Dermis microvascular lymphatic vessel endothelial cell (primary cell): Measurements from ENCODE around the gene MRPS25. TPM values are rescaled to one million over a fixed set of nuclear protein-coding genes. Genes with fewer than 3 reads are reported as not detected.
A peak's percentile ranks its signal among the peaks of the same experiment; 100 is the strongest.

Experiments used
- DNase-seq, 2 donors: peaks; one replicate each; pipeline versions ENCODE4 v3.0.0 to v3.0.0-alpha.2; 2010; ENCODE audit warnings: low read depth in 2 of 2
- total RNA-seq: library from RNA; depleted of rRNA; stranded (reverse); fragments of >200 nt; gene quantifications from 2 replicates; pipeline ENCODE4 v1.2.1, GENCODE V29; 2014

Gene MRPS25
- total RNA-seq = 21.6 and 23.4 TPM in 2 replicates

GRCh38 chr3:15064835-15065549 is at the start of gene MRPS25:
Gene MRPS25, minus strand, starts transcription at chr3:15065315. Its CDS starts 121 bp downstream, at chr3:15065194.
- peak; percentile 83 to 94 for DNase-seq

DNA sequence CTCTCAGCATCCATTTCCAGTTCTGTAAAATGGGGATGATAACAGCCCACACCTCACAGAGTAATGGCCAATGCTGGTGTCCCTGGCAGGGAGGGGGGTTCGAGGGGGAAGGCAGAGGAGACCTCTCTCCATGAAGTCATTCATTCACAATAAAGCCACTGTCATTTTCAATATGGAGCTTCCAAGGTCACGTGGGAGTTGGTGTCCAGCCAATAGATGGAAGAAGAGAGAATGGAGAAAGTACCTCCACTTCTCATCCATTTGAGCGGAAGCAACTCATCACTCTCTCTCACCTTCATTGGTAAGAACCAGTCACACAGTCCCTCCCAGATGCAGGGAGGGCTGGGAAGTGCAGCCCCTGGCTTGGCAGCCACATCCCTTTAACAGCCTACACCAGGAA is 48.8 kb upstream of the MRPS25 start:
- no peak for DNase-seq

GRCh38 chr3:15113471-15113870 is 48.4 kb upstream of the MRPS25 start:
- no peak for DNase-seq

- DNase-seq = no peak
Measured at GRCh38 chr3:15112011-15112410, 46.9 kb upstream of the MRPS25 start.

GRCh38 chr3:15110206-15110605 is 45.1 kb upstream of the MRPS25 start:
- DNase-seq = no peak

GRCh38 chr3:15108869-15109268 is 43.8 kb upstream of the MRPS25 start:
- DNase-seq = no peak

DNA sequence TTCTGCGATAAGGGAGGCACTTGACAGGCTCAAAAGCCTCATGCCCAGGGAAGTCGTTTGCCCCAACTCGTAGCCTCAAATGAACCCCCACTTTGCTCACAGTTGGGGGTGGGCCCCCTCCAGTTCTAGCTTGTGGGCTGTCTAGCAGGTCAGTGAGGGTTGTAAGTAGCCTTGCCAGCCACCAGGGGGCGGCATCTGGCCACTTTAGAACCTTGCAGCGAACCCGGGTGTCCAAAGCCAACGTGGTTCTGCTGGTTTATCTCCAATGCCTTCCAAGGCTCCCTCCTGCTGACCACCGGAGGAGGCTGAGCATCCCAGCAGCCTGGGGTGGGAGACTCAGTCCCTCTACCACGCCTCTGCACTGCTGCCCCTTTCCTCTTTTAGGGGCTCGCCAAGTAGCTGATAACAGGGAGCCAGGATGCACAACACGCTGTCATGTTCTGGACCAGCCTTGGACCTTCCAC is 43.0 kb upstream of the MRPS25 start:
- peak; percentile 41 to 73 for DNase-seq

DNA sequence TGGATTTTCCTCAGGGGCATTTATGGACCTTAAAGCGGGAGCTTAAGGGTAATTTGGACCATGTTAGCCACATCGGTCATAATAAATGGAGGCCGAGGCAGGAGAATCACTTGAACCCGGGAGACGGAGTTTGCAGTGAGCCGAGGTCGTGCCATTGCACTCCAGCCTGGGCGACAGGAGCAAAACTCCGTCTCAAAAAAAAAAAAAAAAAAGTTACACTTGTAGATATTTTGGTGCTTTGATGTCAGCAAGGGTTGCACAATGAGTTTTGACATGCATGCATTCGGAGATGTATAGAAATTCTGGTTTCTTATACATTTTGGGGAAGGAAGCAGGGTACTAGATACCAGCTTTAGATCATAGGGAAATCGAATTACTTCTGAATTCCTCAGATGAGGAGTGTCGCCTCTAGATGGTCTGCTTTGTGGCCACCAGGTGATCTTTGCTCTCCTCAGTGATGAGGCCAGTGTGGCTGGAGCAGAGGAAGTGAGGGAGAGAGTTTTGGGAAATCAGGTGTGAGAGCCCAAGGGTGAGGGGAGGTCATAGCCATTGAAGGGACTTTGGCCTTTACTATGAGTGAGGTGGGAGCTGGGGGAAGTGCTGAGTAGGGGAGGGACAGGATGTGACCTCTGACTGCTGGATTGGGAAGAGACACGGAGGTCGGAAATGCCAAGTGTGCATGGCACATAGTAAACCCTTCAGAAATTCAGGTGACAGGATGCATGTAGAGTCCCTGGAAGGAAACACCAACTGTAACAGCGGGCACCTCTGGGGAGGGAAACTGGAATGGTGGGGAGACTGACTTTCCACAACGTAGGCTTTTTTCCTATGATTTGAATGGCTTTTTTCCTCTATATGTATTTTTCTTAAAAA is 42.2 kb upstream of the MRPS25 start:
- DNase-seq = peak in 1 of 2 donors; percentile 11

GRCh38 chr3:15102836-15103235 is 37.7 kb upstream of the MRPS25 start:
- no peak for DNase-seq

- no peak for DNase-seq
Measured at GRCh38 chr3:15102256-15102655, 37.1 kb upstream of the MRPS25 start.

- DNase-seq = no peak
Measured at GRCh38 chr3:15099364-15100098, 34.4 kb upstream of the MRPS25 start.

DNA sequence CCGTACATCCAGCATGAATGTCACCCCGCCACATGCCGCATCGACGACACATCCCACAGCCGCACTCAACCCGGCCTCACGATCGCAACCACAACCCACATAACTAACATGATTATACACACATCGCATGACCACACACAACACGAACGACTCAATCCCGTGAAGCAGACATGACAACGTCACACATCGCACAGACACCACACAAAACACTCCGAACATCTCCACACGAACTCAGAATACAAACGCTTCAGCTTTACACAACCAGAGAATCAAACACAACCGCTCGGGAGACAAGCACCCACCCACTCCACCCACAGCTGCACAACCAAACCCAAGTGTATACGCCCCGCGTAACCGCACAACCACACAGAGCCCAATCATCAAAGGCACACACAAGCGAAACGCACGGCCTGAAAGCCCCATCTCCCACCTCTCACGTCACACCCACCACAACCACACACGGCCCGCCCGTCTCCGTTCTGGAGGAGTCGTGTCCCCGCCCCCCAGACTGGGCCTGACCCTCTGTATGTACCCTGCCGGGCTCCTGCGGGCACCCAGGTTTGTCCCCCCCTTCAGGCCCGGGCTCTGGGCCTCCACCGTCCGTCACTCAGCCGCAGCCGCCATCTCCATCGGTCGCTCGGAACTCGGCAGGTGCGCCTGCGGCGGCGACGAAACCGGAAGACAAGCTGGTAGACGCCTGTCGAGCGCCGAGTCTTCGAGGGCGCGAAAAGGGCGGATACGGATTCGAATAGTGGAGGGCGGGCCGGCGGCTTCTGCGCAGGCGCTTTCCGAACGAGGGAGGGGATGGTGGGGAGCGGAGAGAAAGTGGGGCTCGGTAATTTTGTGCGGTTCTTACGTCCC is 33.6 kb upstream of the MRPS25 start, which contains the start of gene RBSN:
Gene RBSN (minus strand): TSS at position 646 of the 861 bp plus-strand sequence. CDS start 3,028 bp downstream, outside the sequence.
- DNase-seq = peak; percentile 86 to 95

GRCh38 chr3:15097891-15098290 is 32.8 kb upstream of the MRPS25 start:
- no peak for DNase-seq

DNA sequence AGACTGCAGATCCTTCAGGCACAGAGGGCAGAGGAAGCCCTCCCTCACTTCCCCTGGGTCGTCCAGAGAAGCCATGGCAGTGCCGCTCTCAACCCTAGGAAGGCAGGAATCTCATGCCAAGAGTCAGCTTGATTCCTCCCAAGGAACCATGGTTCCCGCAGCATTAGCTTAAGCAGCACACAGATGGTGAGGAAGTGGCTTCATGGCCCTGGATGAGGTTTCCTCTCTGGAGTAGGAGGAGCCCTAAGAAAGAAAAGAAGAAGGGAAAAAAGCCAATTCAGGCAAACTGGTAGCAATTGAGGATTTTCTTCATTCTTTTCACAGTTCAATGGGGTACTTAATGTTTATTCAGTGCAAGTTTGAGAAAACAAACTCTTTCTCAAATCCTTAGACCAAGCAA is 30.9 kb upstream of the MRPS25 start:
- DNase-seq = no peak

DNA sequence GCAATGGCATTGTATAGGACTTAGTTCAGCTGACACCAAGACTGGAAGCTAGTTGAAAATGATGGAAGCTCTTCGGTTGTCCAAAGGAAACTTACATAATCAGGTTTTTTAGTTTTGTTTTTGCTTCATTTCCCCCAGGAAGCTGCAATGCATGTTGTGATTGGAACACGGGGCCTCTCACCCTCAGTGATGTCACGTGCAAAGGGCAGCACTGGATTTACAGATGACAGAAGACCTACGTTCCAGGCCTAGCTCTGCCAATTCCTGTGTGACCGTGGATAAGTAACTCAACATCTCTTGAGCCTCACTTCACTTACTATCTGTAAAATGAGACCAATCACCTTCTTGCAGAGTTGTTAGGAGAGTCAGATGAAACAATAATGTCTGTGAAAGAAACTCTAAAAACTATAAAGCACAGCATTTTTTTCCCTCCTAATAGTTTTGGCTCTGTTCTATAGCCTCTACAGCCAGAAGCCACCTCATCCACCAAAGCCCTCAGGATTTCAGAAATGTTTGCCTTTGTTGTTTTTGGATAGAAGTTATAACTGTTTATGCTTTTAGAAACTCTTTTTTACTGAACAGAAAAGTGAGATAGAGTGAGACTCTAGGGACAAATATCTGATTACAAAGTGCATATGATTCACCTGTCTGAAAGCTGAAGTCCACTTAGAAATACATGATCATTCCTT is 29.2 kb upstream of the MRPS25 start:
- DNase-seq = no peak

GRCh38 chr3:15092686-15093085 is 27.6 kb upstream of the MRPS25 start:
- no peak for DNase-seq

GRCh38 chr3:15091575-15091974 is 26.5 kb upstream of the MRPS25 start:
- no peak for DNase-seq

DNA sequence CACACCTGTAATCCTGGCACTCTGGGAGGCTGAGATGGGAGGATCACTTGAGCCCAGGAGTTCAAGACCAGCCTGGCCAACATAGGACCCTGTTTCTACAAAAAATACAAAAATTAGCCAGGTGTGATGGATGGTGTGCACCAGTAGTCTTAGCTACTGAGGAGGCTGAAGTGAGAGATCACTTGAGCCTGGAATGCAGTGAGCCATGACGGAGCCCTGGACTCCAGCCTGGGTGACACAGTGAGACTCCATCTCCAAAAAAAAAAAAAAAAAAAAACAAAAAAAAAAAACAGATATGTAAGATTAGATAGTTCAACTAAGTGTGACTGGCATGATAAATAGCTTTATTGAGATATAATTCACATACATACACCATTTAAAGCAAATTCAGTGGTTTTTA is 24.1 kb upstream of the MRPS25 start:
- no peak for DNase-seq

- no peak for DNase-seq
Measured at GRCh38 chr3:15086699-15087098, 21.6 kb upstream of the MRPS25 start.

DNA sequence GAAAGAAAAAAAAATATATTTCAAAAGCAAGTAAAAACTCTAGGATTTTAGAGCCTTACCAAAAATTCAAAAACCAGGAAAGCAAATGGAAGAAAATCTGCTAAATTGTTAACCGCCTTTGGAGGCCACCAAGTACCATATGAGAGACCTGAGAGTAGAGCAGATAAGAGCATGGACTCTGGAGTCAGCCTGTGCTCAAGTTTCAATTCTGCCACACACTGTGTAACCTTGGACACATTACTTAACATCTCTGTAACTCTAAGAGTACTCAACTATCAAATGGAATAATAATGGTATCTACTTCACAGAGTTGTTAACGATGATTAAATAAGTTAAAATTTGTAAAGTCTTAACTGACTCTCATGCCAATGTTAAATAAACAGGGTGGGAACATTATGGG is 21.1 kb upstream of the MRPS25 start:
- no peak for DNase-seq
